ENCODE results near the gene PDK2.

The PDK2 gene

DNA sequence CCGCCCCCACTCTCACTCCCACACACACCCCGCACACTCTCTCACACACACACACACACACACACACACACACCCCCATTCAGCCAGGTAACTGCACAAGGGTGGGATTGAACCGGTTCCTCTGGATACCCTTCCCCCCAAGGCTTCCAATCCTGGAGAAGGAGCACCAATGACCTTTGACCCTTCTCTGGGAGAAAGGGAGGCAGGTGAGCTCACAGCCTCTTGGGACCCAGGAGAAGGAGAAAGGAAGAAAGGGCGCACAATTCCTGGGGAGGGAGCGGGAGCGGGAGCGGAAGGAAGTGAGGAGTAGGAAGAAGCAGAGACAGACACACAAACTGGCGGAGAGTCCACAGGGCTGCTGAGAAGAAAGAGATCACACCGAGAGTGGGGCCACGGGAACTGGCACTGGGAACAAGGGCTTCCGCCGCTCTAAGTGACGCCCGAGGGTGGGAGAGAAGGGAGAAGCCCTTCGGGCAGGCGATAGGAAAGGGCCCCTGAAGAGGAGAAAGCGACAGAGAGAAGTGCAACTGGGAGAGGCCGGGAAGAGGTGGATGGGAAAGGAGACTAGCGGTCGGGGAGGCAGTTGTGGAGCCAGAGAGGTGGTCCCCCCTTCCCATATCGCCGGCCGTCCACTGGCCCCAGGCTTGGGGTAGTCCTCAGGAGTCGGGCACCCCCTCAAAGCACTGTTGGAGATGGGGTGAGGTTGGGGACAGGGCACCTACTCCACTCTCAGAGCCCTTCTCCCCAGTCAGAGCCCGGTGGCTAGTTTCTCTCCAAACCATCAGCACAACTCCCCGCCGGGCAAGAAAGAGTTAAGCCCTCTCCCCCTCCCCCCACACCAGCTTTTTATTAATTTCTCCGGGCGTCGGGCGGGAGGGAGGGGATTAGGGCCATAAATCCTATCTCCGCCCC lies 33.5 kb downstream of the PDK2 start:
- intact Hi-C loops (cut with DNase I) = no loop called here
- DNase-seq = peak in 7 of 42 donors; percentile 38 to 64 (median 55)

DNA sequence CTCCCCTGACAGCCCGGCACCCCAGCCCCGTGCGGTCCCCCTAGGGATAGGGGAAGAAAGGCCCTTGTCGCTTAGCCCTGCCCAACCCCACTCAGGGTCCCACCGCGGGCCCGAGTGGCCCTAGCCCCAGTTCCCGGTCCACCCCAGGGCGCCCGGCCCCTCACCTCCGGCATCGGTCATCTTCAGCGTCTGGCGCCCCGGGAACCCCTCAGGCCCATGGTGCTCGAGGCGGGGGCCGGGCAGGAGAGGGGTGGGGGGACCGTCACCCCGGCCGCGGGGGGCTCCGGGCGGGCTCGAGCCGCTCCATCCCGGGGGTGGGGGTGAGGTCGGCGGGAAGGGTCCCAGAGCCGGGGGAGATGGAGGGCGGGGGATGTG lies 34.2 kb downstream of the PDK2 start:
- DNase-seq = no peak
- intact Hi-C loops (cut with DNase I) = no loop called here

GRCh38 chr17:50129728-50130558 lies 34.8 kb downstream of the PDK2 start, which contains the start of gene SAMD14:
Gene SAMD14 (minus strand): TSS chr17:50130160. CDS start chr17:50124959, 5,201 bp downstream.
- intact Hi-C loops (cut with DNase I) = no loop called here
- peak in 14 of 42 donors; percentile 36 to 69 (median 59) for DNase-seq

- intact Hi-C loops (cut with DNase I) = no loop called here
- DNase-seq = no peak
Observed at GRCh38 chr17:50130559-50131305, 35.6 kb downstream of the PDK2 start.

DNA sequence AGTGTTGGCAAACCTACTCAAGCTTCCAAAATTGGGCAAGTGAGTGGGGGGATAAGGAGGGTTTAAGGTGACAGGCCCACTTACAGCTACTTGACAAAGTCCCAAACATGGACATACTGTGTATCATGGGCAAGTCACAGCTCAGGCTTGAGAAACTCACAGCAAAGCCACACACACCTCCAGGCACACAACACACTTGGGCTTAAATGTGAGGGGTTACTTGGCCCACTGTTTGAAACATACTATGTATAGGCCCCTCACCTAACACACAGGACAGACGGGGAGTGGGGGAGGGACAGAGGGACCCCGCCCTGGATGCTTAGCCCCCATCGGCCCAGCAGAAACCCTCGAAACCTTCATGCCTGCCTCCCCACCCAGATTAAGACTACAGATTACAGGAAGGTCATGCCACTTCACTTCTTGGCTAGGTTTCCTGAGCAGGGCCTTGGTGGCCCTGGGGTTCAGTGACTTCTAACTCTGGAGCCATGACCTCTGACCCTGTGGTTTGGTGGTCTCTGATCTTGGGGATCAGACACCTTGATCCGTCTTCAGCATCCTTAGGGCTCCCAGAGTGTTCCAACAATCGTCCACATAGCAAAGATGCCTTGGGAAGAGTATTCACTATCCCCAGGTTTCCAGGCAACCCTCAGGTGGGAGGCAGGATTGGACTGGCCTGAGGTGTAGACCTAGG lies 37.1 kb downstream of the PDK2 start:
- DNase-seq = no peak
- intact Hi-C loops (cut with DNase I) = no loop called here

- intact Hi-C loops (cut with DNase I) = no loop called here
- DNase-seq = peak in 9 of 42 donors; percentile 18 to 78 (median 48)
Observed at GRCh38 chr17:50133028-50133768, 38.0 kb downstream of the PDK2 start.

DNA sequence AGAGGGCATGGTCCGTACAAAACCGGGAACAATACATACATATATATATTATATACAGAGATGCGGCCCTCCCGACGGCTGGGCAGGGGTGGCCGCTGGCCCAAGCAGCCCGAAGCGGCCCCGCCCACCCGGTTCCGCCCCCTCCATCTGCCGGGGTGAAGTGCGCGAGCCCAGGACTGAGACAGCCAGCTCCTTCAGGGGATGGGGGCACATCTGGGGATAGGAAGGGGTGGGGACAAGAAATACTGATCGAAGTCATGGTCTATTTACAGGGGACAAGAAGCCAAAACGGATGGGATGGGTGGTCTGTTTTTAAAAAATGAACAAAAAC lies 38.6 kb downstream of the PDK2 start:
- DNase-seq = peak in 2 of 42 donors; percentile 18 to 19
- intact Hi-C loops (cut with DNase I) = no loop called here

DNA sequence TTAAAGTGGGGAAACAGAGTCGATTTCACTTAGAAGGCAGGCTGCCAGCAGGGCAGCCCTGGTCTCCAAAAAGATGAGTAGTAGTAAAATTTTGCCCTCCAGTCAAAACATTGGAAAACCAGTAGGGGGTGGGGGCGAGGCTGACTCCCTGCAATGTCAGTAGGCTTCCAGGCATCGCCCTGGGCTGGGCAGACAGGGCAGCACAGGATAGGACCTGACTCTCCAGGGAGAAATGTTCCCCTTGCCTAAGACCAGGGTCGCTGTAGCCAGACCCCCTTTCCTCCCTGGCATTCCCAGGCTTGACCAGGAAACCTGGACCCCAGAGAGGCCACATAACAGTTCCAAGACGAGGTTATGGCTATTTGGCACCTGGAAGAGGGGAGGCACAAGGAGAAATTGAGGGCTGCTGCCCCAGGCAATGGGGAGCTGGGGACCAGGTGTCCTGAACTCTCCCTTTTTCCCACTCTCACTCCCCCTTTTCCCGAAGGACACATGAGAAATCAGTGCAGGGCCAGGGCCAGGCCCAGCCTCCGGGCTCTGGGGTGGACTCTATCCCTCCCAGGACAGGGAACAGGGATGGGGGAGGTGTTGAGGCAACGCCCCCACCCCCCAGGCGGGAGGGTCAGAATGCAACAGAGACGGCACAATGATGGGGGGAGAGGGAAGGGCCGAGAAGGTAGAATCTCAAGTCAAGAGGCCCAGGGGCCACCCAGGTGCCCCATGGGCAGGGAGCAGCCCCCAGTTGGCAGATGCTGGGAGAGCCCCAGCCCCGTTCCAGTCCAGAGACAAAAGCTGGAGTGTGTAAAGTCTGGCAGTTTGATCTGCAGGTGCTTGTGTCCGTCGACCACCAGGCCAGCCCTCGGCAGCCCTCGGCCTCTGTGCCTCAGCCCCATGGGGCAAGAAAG lies 39.3 kb downstream of the PDK2 start:
- DNase-seq = peak in 1 of 42 donors; percentile 2
- intact Hi-C loops (cut with DNase I) = no loop called here

DNA sequence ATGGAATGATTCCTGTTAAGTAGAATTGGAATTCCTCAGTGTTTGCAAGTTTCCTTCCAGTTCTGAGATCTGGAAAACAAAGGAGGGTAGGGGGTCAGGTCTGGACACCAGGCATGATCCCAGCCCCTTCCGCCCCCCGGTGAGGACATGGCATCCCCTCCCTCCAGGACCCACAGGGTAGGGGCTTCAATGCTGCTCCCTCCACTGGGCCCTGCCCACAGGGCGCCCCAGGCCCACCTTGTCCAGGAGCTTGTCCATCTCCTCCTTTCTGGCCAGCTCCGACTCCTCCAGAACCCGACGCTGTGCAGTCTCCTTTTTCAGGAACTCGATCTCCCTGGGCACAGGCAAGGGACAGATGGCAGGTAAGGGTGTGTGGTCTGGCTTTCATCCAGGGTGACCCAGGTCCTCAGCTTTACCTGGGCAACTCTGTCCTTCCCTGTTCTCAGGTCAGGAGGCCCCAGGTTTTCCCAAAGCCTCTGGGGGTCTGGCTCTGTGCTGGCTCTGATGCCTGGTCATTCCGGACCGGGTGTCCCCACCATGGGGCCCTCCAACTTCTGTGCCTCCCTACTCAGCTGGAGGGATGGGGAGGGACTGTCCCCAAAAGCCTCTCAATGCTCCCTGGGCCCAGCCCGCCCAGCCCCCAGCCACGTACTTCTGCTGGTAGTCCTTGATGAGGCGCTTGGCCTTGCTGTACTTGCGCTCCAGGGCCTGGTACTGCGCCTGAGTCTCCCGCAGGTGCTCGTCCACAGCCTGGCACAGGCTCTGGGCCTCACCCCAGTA lies 40.4 kb downstream of the PDK2 start:
- intact Hi-C loops (cut with DNase I) = no loop called here
- no peak for DNase-seq

GRCh38 chr17:50136096-50136687 lies 41.0 kb downstream of the PDK2 start:
- intact Hi-C loops (cut with DNase I) = no loop called here
- DNase-seq = peak in 1 of 42 donors; percentile 24

DNA sequence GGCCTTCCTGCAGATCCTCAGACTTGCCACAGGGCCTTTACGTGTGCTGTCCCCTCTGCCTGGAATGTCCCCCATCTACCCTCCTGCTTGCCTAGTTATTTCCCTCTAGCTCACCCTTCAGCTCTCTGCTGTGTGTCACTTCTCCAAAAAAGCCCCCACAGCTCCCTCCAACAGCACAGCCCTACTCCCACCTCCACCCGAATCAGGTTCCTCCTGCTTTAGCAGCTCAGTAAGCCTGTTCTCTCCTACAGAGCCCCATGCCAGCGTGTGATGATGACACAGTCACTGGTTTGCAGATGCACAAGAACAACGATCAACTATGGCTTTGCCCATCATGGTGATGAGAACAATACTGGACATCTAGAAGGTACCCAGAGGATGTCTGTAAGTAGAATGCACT lies 41.9 kb downstream of the PDK2 start:
- intact Hi-C loops (cut with DNase I) = no loop called here
- DNase-seq = peak in 31 of 42 donors; percentile 37 to 91 (median 73)

DNA sequence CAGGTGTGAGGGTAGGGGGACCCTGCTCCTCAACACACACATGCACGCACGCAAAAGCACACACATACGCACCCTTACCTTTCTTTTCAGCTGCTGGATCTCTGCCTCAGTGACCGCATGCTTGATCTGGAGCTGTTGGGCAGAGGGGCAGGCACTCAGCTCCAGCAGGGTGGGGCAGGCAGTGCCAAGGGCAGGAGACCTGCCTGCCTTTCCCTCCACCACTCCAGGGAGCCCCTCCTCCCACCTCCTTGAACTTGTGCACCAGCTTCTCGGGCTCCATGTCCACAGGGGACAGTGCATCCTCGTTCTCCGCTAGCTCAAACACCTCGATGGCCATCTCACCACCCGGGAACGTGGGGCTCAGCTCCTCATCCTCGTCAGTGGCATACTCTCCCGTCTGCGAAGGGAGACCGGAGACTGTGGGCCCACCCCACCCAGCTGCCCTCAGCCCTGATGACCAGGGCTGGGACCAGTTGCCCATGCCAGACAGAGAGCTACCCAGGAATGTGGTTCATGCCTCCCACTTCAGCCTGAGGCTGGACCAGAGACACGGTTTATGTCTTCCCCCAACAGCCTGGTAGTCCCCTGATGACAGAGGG lies 44.1 kb downstream of the PDK2 start:
- intact Hi-C loops (cut with DNase I) = no loop called here
- DNase-seq = no peak

GRCh38 chr17:50139950-50140885 lies 45.1 kb downstream of the PDK2 start:
- intact Hi-C loops (cut with DNase I) = no loop called here
- peak; percentile 62 to 94 (median 86) for DNase-seq

DNA sequence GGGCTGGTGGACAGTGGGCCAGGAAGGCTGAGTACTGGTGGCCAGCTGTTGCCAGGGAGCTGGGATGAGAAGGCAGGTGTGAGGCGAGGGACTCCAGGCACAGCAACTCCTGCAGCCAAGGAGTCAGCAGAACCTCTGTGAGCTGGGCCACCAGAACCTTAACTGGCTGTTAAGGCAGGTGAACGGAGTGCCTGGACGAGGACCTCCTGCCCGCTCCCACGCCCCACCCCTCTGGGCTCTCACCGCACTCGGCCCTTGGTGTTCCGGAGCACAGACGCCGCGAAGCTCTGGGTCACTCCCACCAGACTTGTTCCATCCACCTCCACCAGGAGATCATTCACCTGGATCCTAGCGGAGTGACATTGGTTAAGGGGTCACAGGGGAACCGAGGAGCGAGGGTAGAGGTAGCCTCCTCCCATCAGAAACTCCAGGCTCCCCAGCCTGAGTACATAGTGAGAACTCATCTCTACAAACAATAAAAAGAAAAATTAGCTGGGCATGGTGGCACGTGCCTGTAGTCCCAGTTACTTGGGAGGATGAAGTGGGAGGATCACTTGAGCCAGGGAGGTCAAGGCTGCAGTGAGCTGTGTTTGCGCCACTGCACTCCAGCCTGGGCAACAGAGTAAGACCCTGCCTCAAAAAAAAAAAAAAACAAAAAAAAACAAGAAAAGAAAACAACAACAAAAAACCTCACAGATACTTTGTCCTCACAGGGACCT lies 46.0 kb downstream of the PDK2 start:
- intact Hi-C loops (cut with DNase I) = no loop called here
- no peak for DNase-seq

Data from head of caudate nucleus (tissue), 42 donors.